DMS53 treated with DMSO at 0.1 percent for 48 hours (cell line): ENCODE results near the gene FAM193A.
A peak's percentile ranks its signal among the peaks of the same experiment; 100 is the strongest.
"Not testable (repeated sequence)": the region's sequence is repeated elsewhere in the genome, so short reads cannot be mapped to it uniquely, and the experiment has no call there.

ENCODE experiments used
- DNase-seq: peaks from one replicate; lab custom pipeline; 2025; ENCODE audit not compliant: unreplicated experiment; lab: John Stamatoyannopoulos, UW

The FAM193A gene

DNA sequence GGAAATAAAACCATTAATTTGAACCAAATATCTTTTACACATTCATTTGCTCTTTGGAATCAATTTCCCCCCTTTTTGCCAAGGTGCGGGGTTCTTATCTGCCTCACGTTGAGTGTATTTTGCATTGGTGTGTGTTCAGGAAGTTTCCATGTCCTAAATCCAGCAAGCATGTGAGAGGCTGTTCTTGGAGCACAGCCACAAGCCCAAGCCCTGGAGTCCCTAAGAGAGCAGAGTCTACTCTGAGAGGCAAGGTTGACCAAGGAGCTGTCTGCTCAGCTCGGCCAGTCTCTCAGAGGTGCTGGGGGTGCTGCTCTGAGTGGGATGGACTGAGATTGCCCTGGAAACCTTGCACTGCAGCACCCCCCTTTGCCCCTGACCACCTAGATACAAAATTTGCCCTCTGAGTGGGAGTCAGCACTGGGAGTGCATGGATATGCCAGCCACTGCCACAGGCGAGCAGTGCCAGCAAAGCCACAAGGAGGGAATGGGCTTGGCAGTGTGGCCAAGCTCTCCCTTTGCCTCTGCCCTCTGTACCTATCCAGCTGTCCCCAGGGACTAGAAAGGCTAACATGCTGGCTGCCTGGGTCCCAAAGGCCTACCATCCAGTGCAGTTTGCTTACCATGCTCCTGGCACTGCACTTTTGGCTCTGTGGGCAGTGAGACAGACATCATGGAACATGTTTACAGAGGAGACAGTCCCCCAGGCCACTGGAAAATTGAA lies 20.5 kb upstream of the FAM193A start:
- DNase-seq: no peak

DNA sequence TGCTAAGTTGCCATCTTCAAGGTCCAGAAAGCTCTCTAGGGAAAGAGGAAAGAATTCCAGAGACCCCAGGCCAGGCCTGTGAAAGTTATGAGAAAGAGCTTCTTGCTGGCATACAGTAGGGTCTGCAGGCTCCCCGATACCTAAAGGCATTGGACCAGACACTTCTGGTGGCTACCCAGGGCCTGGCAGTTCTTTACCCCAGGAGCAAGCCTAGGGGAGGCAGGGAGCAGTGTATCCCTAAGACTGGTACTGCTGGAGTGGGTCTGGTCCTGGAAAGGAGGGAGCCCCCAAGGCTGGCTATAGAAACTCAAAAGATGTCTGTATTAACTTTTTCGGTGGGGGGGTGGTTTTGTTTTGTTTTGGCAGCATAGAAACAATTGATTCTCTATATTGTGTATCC lies 19.8 kb upstream of the FAM193A start:
- no peak for DNase-seq

DNA sequence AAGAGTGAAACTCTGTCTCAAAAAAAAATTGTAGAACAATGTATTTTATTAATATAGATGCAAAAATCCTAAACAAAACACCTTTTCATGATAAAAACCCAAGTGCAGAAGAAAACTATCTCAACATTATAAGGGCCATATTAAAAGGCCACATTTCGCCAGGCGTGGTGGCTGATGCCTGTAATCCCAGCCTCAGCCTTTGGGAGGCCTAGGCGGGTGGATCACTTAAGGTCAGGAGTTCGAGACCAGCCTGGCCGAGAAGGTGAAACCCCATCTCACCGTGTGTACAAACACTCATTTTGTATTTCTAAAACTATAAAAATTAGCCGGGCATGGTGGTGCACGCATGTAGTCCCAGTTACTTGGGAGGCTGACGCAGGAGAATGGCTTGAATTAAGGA lies 9.9 kb upstream of the FAM193A start:
- DNase-seq: no peak

DNA sequence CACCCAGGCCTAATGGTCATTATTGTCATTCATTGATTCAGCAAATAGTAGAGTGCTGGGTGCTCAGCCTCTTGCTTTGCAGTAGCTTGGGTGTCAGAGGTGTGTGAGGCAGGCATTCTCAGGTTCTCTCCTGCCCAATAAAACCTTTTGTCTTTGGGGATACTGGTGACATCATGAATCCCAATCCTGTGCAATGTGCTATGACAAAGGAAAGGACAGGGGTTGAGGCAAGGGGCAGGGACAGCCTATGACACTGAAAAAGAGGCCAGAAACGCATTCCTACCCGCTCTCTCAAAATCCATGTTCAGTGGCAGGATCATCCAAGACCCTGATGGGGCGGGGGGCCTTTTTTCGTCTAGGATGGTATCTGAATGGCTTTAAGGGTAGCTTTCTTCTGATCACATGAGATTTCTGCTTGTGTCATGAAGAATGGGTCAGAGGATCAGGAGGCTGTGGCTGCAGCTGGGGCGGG lies 1.5 kb upstream of the FAM193A start:
- no peak for DNase-seq

DNA sequence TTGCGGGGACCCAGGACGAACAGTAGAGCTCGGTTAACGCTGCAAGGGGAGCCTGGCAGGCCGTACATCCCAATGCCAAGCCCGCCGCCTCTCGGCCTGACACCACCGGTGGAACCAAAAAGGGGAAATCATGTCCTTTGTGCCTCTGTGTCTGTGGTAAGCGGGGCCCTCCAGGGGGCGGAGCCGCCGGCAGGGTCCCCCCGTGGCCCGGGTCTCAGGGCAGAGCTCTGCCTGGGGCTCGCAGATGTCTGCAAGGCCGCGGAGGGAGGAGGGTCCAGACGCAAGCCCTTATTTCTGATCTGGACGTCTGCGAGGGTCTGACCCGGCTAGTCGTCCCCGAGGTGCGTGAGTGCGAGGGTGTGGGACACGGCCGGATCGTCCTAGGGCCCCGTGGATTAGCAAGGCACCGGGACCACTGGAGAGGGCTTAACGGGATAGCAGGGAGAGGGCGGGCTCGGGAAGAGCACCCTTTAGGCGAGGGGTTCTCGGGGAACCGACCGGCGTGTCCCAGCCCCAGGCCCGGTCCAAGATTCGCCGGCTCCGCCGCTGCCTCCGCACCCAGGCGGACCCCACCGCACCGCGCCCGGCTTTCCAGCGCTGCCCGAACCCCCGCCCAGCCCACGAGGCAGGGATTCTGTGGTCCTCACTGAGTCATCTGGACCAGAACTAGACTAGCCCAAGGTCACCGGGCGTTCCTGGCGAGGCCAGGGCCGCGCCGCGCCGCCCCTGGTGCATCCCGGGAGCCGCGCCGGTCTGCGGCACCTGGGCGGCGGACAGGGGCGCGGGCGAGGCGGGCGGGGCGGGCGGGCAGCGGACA lies 863 bp upstream of the FAM193A start:
- DNase-seq: no peak

DNA sequence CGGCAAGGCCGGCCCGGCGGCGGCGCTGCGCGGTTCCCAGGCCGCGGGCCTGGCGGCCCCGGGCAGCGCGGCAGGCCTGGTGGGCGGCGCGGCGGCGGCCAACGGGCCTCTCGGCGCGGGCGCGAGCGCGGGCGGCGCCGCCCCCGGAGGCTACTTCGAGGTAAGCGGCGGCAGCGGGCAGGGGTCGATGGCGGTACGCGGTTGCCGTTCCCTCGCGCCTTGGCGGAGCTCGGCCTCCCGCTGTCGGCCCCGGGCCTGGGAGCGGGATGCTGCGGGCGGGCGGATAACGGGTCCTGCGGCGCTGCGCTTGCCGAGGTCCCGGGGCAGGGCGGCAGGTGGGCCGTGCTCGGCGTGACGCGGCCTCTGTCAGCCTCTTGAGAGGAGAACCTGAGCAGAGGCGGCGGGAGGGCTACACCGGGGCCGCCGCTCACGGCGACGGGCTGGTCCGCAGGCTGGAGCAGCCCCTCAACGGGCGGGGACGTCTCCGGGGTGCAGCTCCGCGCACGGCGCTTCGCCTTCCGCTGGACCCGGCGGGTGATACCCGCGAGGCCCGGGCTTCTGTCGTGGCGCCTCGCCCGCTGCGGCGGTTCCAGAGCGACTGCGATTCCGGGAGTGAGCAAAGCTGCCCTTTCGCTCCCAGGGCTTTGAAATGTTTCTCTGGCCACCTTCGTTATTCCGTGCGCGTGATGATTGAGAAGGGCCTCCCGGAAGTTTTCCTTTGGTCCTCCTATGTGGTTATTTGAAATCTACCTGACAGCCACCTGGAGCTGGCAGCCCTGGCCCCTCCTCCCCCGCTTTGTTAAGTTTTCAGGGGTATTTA lies 774 bp downstream of the FAM193A start:
- DNase-seq: peak; percentile 71

DNA sequence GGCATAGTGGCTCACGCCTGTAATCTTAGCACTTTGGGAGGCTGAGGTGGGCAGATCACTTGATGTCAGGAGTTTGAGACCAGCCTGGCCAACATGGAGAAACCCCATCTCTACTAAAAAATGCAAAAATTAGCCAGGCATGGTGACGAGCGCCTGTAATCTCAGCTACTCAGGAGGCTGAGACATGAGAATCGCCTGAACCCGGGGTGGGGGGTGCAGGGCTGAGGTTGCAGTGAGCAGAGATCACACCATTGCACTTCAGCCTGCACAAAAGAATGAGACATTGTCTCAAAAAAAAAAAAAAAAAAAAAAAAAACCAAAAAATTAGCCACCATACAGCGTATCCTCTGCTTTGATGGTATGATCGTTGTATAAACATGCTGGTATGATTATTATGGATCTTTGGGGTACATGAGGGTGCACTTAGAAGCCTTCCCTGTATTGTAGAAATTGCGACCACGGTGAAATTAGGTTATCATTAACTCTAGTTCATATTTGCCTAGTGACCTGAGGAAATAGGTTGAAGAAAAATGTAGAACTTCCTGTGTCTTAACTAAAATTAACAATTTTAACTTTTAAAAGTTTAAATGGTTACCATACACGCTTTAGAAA lies 7.2 kb downstream of the FAM193A start:
- not testable (repeated sequence) for DNase-seq

DNA sequence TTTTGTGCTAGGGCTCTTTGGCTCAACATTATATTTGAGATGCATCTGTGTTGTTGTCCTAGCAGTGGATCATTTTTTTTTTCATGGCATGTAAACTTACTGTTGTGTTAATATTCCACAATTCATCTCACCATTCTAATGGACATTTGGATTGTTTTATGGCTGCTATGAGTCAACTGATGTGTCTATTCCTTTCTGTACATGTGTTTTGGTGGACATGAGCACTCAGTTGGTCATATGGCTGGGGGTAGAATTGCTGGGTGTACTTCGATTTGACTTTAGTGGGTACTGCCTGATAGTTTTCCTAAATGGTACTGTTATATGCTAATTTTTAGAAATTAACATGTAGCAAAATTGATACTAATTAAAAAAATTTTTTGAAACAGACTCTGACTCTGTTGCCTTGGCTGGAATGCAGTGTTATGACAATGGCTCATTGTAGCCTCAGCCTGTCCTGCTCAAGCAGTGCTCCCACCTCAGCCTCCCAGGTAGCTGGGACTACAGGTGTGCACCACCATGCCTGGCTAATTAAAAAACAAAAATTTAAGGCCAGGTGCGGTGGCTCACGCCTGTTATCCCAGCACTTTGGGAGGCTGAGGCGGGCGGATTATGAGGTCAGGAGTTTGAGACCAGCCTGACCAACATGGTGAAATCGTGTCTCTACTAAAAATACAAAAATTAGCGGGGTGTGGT lies 9.0 kb downstream of the FAM193A start:
- no peak for DNase-seq

DNA sequence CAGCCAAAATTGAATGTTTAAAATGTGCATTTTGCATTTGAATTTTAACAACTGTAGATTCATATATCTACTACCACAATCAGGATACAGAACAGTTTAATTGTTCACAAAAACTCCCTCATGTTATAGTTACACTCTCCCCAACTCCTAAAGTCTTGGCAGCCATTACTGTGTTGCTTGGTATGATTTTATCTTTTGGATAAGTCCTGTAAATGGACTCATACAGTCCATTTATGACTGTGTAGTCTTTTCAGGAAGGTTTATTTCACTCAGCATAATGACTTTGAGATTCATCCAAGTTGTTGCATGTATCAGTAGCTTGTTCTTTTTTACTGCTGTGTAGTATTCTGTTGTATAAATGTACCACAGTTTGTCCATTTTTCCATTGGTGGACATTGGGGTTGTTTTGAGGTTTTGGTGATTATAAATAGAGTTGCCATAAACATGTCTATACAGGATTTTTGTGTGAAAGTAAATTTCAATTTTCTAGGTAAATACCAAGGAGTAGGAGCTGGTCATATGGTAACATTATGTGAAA lies 9.9 kb downstream of the FAM193A start:
- no peak for DNase-seq

DNA sequence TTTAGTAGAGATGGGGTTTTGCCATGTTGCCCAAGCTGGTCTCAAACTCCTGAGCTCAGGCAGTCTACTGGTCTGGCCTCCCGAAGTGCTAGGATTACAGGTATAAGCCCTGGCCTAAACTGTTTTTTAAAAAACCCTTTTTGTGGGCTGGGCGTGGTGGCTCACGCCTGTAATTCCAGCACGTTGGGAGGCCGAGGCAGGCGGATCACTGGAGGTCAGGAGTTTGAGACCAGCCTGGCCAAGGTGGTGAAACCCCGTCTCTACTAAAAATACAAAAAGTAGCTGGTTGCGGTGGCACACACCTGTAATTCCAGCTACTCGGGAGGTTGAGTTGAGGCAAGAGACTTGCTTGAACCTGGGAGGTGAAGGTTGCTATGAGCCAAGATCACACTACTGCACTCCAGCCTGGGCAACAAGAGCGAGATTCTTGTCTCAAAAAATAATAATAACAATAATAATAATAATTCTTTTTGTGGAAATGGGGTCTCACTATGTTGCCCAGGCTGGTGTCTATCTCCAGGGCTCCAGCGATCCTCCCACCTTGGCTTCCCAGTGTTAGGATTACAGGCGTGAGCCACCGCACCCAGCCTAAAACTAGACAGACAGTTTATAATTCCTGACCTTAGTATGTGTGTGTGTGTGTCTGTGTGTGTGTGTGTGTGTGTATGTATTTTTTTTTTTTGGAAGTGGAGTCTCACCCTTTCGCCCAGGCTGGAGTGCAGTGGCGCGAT lies 10.7 kb downstream of the FAM193A start:
- not testable (repeated sequence) for DNase-seq

DNA sequence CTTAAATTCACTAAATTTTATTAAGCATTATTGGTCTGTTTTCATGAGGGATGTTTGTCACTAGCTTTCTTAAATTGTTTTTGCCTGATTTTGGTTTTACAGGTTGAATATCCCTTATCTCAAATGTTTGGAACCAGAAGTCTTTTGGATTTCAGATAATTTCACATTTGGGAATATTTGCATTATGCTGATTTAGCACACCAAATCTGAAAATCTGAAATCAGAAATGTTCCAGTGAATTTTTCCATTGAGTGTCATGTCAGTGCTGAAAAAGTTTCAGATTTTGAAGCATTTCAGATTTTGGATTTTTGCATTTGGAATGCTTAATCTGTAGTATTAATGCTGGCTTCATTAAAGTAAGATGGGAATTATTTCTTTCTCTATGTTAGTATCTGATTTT lies 14.7 kb downstream of the FAM193A start:
- DNase-seq: no peak

DNA sequence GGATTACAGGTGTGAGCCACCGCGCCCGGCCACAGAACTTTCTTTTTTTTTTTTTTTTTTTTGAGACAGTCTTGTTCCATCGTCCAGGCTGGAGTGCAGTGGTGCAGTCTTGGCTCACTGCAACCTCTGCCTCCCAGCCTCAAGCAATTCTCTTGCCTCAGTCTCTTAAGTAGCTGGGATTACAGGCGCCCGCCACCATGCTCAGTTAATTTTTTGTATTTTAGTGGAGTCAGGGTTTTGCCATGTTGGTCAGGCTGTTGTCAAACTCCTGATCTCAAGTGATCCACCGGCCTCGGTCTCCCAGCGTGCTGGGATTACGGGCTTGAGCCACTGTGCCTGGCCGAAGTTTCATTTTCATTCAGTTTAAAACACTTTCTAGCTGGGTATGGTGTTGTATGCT lies 16.4 kb downstream of the FAM193A start:
- no peak for DNase-seq

DNA sequence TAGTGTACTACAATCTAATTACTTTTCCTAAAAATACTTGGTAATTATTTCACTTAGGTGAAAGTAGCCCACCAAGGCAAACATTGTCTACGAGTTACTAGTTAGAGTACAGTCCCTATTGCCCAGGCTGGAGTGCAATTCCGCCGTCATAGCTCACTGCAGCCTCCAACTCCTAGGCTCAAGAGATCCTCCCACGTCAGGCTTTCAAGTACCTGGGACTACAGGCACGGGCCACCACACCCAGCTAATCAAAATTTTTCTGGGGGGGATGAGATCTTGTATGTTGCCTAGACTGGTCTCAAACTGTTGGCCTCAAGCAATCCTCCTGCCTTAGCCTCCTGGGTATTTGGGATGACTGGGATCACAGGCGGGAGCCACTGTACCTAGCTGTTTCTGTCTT lies 21.9 kb downstream of the FAM193A start:
- no peak for DNase-seq

DNA sequence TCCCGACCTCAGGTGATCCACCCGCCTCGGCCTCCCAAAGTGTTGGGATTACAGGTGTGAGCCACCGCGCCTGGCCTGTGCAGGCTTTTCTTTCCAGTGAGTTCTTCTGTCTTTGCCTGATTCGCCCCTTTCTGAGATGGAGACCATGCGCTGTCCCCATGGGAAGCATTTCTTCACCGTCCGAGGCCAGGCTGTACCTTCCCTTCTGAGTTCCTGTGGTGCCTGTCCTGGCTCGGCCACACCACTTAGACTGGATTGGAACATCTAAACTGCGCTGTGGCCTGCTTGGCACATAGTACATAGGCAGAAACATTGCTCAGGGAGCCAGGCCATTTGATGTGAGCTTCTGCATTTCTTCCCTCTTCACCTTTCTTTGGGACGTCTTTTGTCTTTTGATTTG lies 23.7 kb downstream of the FAM193A start:
- DNase-seq: no peak

DNA sequence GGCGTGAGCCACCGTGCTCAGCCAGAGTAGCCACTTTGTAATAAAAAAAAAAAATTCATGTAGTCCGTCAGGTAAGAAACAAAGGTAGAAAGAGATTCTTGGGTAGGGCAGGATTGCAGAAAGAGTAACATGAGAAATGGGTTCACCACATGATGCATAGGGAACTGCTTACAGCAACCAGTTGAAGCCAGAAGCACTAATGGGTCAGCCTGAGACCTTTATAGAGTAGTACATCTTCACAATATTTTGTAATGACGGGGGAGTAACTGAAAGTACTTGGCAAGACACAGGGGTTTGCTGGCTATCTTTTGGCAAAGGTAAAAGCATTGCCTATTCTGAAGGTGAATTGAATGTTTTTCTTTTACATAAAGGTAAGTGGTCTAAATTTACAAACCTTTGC lies 29.1 kb downstream of the FAM193A start:
- DNase-seq: no peak

DNA sequence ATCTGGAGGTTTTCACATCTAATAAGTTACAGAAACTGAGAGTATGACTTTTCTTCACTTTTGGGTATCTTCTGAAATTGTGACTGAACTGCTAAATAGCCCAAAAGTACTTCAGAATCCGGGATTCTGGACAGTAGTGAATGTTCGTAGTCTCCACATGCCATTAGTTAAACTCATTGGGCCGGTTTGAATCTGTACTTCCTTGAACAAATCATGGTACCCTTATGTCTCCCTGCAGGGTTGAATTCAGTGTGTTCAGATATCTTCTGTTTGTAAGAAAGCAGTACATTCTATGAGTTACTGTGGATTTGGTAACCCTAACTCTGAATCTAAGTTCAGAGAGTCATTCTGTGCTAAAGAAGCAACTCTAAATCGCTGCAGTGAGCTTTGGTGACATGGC lies 33.6 kb downstream of the FAM193A start:
- DNase-seq: no peak

DNA sequence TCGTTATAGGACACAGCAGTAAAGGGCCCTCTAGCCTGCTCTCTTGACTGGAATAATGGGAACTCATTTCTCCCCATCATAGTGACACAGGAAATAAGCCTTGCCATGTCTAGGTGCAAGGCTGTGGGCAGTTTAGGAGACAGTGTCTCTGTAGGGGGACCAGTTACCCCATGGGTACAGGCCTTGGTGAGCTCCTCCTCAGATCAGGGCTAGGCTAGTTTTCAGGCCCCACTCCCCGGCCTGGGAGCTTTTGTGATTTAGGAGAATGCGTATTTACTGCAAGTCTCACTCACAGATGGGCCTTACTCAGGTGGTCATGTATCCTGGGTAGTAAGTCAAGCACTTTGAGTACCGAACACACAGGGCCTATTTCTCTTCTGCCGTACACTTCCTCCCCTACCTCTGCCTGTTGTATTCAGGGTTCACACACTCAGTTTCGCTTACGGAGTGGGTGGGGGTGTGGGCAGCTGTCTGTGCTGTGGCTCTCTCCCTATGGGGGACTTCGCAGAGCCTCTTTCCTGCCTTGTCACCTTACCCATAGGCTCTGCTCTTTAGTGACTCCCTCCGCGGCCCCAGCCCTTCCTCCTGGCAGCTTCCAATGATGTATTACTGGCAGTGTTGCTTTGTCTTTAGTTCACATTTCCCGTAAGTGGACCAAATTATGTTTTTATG lies 34.2 kb downstream of the FAM193A start:
- DNase-seq: no peak

DNA sequence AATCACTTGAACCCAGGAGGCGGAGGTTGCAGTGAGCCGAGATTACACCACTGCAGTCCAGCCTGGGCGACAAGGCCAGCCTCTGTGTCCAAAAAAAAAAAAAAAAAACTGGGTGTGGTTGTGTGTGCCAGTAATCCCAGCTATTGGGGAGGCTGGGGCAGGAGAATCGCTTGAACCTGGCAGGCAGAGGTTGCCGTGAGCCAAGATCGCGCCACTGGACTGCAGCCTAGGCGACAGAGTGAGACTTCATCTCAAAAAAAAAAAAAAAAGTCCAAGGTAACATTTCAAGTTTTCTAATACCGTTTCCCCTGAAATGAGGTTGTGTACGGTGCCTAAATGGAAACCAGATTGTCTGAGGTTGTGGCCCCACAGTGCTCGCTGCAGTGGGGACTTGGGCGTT lies 35.6 kb downstream of the FAM193A start:
- DNase-seq: no peak

DNA sequence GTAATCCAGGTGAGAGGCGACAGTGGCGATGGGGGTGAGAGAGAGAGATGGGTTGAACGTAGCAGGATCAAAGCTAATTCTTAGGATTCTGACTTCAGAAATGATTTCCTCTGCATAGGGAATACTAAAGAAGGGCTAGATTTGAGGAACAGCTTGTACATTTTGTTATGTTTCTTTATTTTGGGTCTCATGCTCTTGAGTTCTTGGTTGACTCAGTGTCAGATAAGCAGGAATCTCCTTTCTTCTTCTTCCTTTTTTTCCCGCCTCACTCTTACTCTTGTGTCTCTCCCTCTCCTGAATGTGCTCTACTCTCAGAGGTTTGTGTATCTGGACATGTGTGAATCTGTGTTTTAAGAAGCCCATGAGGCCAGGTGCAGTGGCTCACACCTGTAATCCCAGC lies 36.4 kb downstream of the FAM193A start:
- DNase-seq: no peak
